SK-N-SH (cell line): ENCODE measurements around the gene GSE1. TPM values are rescaled to one million over a fixed set of nuclear protein-coding genes. Genes with fewer than 3 reads are reported as not detected.

ENCODE experiments used
- CTCF ChIA-PET: fragments of 300-600, 350-600 bp; formaldehyde crosslinking; extraction: SDS; loops from one replicate; lab custom pipeline; 2021; lab: Yijun Ruan, JAX
- POLR2A ChIA-PET: fragments of 350-600 bp; sonication (Branson Sonifier 250); formaldehyde crosslinking; extraction: SDS; loops from one replicate; lab custom pipeline; 2020; ENCODE audit warnings: antibody characterized with exemption, inconsistent platforms; lab: Yijun Ruan, JAX
- DNase-seq: peaks from one replicate; pipeline ENCODE4 v3.0.0; 2012
- H2AFZ ChIP-seq: fragments of 200-600 bp; sonication (generic); 2 replicates; pipeline ENCODE4 v1.8.1; 2016; ENCODE audit warnings: antibody characterized with exemption, mild to moderate bottlenecking, low read depth
- H3F3A ChIP-seq: fragments of 200-600 bp; sonication (generic); replicated peaks from 2 replicates; pipeline ENCODE3; 2016; ENCODE audit warnings: antibody characterized with exemption, mild to moderate bottlenecking; ENCODE audit not compliant: insufficient read depth
- H3K27ac ChIP-seq, 2 experiments: fragments of 200-500 bp in 1 of 2; fragments of 200-600 bp in 1 of 2; sonication (Bioruptor generic) in 1 of 2; sonication (generic), shearing (Covaris generic) in 1 of 2; 2 replicates each; pipeline versions ENCODE4 v1.5.1 to v1.6.1; 2014 to 2016; ENCODE audit warnings: low read depth in 2 of 2, inconsistent platforms in 1 of 2, low read length in 1 of 2, mild to moderate bottlenecking in 1 of 2, mixed read lengths in 1 of 2
- H3K27me3 ChIP-seq: fragments of 200-600 bp; sonication (generic), shearing (Covaris generic); 2 replicates; pipeline ENCODE4 v1.6.1; 2016; ENCODE audit warnings: mixed run types; ENCODE audit not compliant: insufficient read depth
- H3K36me3 ChIP-seq, 2 experiments: fragments of 200-500 bp in 1 of 2; fragments of 200-600 bp in 1 of 2; sonication (Bioruptor generic) in 1 of 2; sonication (generic) in 1 of 2; replicated peaks in 1 of 2; 2 replicates each; pipeline versions ENCODE3 to v1.5.1; 2014 to 2016; ENCODE audit warnings: low read length in 1 of 2, mild to moderate bottlenecking in 1 of 2; ENCODE audit not compliant: insufficient read depth in 2 of 2, control insufficient read depth in 1 of 2
- H3K4me1 ChIP-seq, 2 experiments: fragments of 200-500 bp in 1 of 2; fragments of 200-600 bp in 1 of 2; sonication (Bioruptor generic) in 1 of 2; sonication (generic), shearing (Covaris generic) in 1 of 2; 2 replicates each; pipeline versions ENCODE4 v1.5.1 to v1.6.1; 2014 to 2016; ENCODE audit warnings: low read depth in 1 of 2, low read length in 1 of 2, mixed run types in 1 of 2; ENCODE audit not compliant: insufficient read depth in 2 of 2, control insufficient read depth in 1 of 2
- H3K4me2 ChIP-seq: fragments of 200-600 bp; sonication (generic), shearing (Covaris generic); 2 replicates; pipeline ENCODE4 v1.6.1; 2017; ENCODE audit warnings: mixed run types
- H3K4me3 ChIP-seq, 2 experiments: fragments of 200-500 bp in 1 of 2; fragments of 200-600 bp in 1 of 2; sonication (Bioruptor generic) in 1 of 2; sonication (generic), shearing (Covaris generic) in 1 of 2; 2 replicates each; pipeline versions ENCODE4 v1.5.1 to v1.8.1; 2014 to 2016; ENCODE audit warnings: low read depth in 2 of 2, inconsistent platforms in 1 of 2, low read length in 1 of 2, mild to moderate bottlenecking in 1 of 2, mixed read lengths in 1 of 2, moderate library complexity in 1 of 2
- H3K79me2 ChIP-seq: fragments of 200-600 bp; sonication (generic); 2 replicates; pipeline ENCODE4 v1.8.1; 2017; ENCODE audit warnings: mild to moderate bottlenecking; ENCODE audit not compliant: insufficient read depth
- H3K9ac ChIP-seq: fragments of 200-600 bp; sonication (generic); 2 replicates; pipeline ENCODE4 v1.6.1; 2017; ENCODE audit warnings: mixed run types
- H3K9me2 ChIP-seq: fragments of 200-600 bp; sonication (generic); 2 replicates; pipeline ENCODE4 v1.6.1; 2017; ENCODE audit warnings: mixed run types
- H3K9me3 ChIP-seq: fragments of 200-600 bp; sonication (generic); 2 replicates; pipeline ENCODE4 v1.6.1; 2017; ENCODE audit warnings: mixed run types, mild to moderate bottlenecking, moderate library complexity
- H4K20me1 ChIP-seq: fragments of 200-600 bp; sonication (generic); 2 replicates; pipeline ENCODE4 v1.6.1; 2017; ENCODE audit warnings: mild to moderate bottlenecking, mixed run types; ENCODE audit not compliant: insufficient read depth
- CHD2 ChIP-seq: fragments of 150-350 bp; IDR thresholded peaks from 2 replicates; pipeline ENCODE4 v1.6.1; 2018; ENCODE audit warnings: low read length; ENCODE audit not compliant: partially characterized antibody
- CTCF ChIP-seq: fragments of 200-600 bp; sonication (generic); IDR thresholded peaks from 2 replicates; pipeline ENCODE4 v1.6.1; 2017; ENCODE audit warnings: antibody characterized with exemption, mild to moderate bottlenecking, moderate library complexity
- FOXJ3 ChIP-seq: sonication (generic); formaldehyde crosslinking; IDR thresholded peaks from 2 replicates; pipeline ENCODE4 v1.5.1; 2020; ENCODE audit warnings: mild to moderate bottlenecking, missing genetic modification reagents
- GATA2 ChIP-seq: sonication (generic); formaldehyde crosslinking; IDR thresholded peaks from 2 replicates; pipeline ENCODE4 v1.5.0; 2020; ENCODE audit warnings: mild to moderate bottlenecking, missing genetic modification reagents
- JUND ChIP-seq: IDR thresholded peaks from 2 replicates; pipeline ENCODE4 v1.4.0; 2012
- MEF2A ChIP-seq: IDR thresholded peaks from 2 replicates; pipeline ENCODE4 v1.4.0; 2012; ENCODE audit warnings: low read depth, borderline replicate concordance
- MXI1 ChIP-seq: IDR thresholded peaks from 2 replicates; pipeline ENCODE4 v1.6.1; 2012; ENCODE audit warnings: mild to moderate bottlenecking, low read depth, low read length, improper control_type of control experiment
- NFIC ChIP-seq: IDR thresholded peaks from 2 replicates; pipeline ENCODE4 v1.4.0; 2012; ENCODE audit warnings: borderline replicate concordance
- POLR2AphosphoS5 ChIP-seq: IDR thresholded peaks from 2 replicates; pipeline ENCODE4 v1.6.1; 2012; ENCODE audit warnings: low read depth, low read length
- RAD21 ChIP-seq: IDR thresholded peaks from 2 replicates; pipeline ENCODE4 v1.6.1; 2012; ENCODE audit warnings: mild to moderate bottlenecking, low read length
- RCOR1 ChIP-seq: fragments of 150-350 bp; IDR thresholded peaks from 2 replicates; pipeline ENCODE4 v1.6.1; 2017; ENCODE audit warnings: antibody characterized with exemption, low read length
- RFX5 ChIP-seq: IDR thresholded peaks from 2 replicates; pipeline ENCODE4 v1.6.1; 2012; ENCODE audit warnings: mild to moderate bottlenecking, improper control_type of control experiment, low read length
- RXRA ChIP-seq: IDR thresholded peaks from 2 replicates; pipeline ENCODE4 v1.4.0; 2012; ENCODE audit warnings: low read depth, mild to moderate bottlenecking, borderline replicate concordance
- SIN3A ChIP-seq: IDR thresholded peaks from 2 replicates; pipeline ENCODE4 v1.6.1; 2012; ENCODE audit warnings: low read depth, mild to moderate bottlenecking, low read length, moderate library complexity, borderline replicate concordance
- SMC3 ChIP-seq: IDR thresholded peaks from 2 replicates; pipeline ENCODE4 v1.6.1; 2012; ENCODE audit warnings: low read depth, low read length, improper control_type of control experiment
- TAF1 ChIP-seq: IDR thresholded peaks from 2 replicates; pipeline ENCODE4 v1.6.1; 2012; ENCODE audit warnings: low read depth, mild to moderate bottlenecking, low read length, moderate library complexity, borderline replicate concordance
- TCF12 ChIP-seq: IDR thresholded peaks from 2 replicates; pipeline ENCODE4 v1.4.0; 2012
- USF2 ChIP-seq: fragments of 150-350 bp; IDR thresholded peaks from 2 replicates; pipeline ENCODE4 v1.6.1; 2017; ENCODE audit warnings: antibody characterized with exemption, low read length, low read depth, borderline replicate concordance
- WGBS: methylation state at CpG from one replicate; pipeline ENCODE4 v1.1.6; 2017; ENCODE audit warnings: low lambda C conversion rate; 5-methylcytosine and 5-hydroxymethylcytosine counted together
- polyA plus RNA-seq, 3 experiments: library from polyadenylated mRNA; depleted of rRNA; stranded (reverse); fragments of >200 nt; gene quantifications; 2 replicates each; pipeline ENCODE4 v1.2.3, GENCODE V29; 2012
- TF ChIP-seq, protein P1 (sequence below): IDR thresholded peaks from 2 replicates; pipeline ENCODE4 v1.6.1; 2012; ENCODE audit warnings: mild to moderate bottlenecking, low read depth, low read length, moderate library complexity

GSE1 gene
- polyA plus RNA-seq, 1 of the 3 experiments (the other 2 are of a cell fraction), result 26.5 TPM

GRCh38 chr16:85605051-85605911 lies 7.8 kb upstream of the GSE1 start:
- Histone ChIP-seq H3K9me2 (no peaks in the 10 kb centered on the region), H3K36me3 (no peaks in the 10 kb centered on the region), H3K4me2 (no peak overlapping the region), H3K27ac (peak overlapping the region in 1 of 2 experiments; percentile 96; a peak in 2 of 4 replicates), H3K9me3 (no peaks in the 10 kb centered on the region), H3K9ac (no peak overlapping the region), H3K4me3 (no peak overlapping the region), H3F3A (peaks cover 3% of the 10 kb centered on the region), H3K79me2 (peaks cover 11% of the 10 kb centered on the region), H2AFZ (no peak overlapping the region), H3K27me3 (no peaks in the 10 kb centered on the region), H4K20me1 (peaks cover 52% of the 10 kb centered on the region), H3K4me1 (peaks cover 5 to 75% of the 10 kb centered on the region in 2 experiments; a peak in 3 of 4 replicates)
- CTCF ChIA-PET, result interaction anchor here (0.6 to 3.5 kb wide), 9 partner anchors 11 to 490 kb away, joined by 3 to 20 read pairs (median 4); no protein-coding TSS in a partner anchor
- POLR2A ChIA-PET, result no interaction called here
- TF ChIP-seq NFIC (no peak), USF2 (no peak), CHD2 (no peak), RXRA (no peak), MXI1 (no peak), POLR2AphosphoS5 (no peak), TCF12 (no peak), SMC3 (no peak), SIN3A (no peak), RAD21 (no peak), JUND (no peak), FOXJ3 (CRISPR knock-in tag) (no peak), RCOR1 (no peak), RFX5 (no peak), MEF2A (no peak), CTCF (no peak), GATA2 (CRISPR knock-in tag) (no peak), TAF1 (no peak)
- TF ChIP-seq, protein P1, sequence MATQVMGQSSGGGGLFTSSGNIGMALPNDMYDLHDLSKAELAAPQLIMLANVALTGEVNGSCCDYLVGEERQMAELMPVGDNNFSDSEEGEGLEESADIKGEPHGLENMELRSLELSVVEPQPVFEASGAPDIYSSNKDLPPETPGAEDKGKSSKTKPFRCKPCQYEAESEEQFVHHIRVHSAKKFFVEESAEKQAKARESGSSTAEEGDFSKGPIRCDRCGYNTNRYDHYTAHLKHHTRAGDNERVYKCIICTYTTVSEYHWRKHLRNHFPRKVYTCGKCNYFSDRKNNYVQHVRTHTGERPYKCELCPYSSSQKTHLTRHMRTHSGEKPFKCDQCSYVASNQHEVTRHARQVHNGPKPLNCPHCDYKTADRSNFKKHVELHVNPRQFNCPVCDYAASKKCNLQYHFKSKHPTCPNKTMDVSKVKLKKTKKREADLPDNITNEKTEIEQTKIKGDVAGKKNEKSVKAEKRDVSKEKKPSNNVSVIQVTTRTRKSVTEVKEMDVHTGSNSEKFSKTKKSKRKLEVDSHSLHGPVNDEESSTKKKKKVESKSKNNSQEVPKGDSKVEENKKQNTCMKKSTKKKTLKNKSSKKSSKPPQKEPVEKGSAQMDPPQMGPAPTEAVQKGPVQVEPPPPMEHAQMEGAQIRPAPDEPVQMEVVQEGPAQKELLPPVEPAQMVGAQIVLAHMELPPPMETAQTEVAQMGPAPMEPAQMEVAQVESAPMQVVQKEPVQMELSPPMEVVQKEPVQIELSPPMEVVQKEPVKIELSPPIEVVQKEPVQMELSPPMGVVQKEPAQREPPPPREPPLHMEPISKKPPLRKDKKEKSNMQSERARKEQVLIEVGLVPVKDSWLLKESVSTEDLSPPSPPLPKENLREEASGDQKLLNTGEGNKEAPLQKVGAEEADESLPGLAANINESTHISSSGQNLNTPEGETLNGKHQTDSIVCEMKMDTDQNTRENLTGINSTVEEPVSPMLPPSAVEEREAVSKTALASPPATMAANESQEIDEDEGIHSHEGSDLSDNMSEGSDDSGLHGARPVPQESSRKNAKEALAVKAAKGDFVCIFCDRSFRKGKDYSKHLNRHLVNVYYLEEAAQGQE, result no peak
- DNase-seq, result no peak
- WGBS, result 95% methylated on average over 25 of the region's 28 CpGs
